A673 (cell line): Measurements from ENCODE around the gene CCDC12.

ENCODE experiments used
- EZH2 ChIP-seq: fragments of 200-600 bp; sonication (generic); IDR thresholded peaks from 2 replicates; pipeline ENCODE4 v1.6.1; 2017; ENCODE audit warnings: borderline replicate concordance, low read depth, mild to moderate bottlenecking, mixed read lengths, antibody characterized with exemption, low read length; ENCODE audit not compliant: poor library complexity, severe bottlenecking
- TF ChIP-seq, protein P1 (sequence below): fragments of 300-800, 200-600 bp; sonication (generic); conservative IDR thresholded peaks from 2 replicates; pipeline ENCODE4 v1.5.1; 2017; ENCODE audit warnings: low read depth, mild to moderate bottlenecking, antibody characterized with exemption, low read length, moderate library complexity, mixed read lengths

DNA sequence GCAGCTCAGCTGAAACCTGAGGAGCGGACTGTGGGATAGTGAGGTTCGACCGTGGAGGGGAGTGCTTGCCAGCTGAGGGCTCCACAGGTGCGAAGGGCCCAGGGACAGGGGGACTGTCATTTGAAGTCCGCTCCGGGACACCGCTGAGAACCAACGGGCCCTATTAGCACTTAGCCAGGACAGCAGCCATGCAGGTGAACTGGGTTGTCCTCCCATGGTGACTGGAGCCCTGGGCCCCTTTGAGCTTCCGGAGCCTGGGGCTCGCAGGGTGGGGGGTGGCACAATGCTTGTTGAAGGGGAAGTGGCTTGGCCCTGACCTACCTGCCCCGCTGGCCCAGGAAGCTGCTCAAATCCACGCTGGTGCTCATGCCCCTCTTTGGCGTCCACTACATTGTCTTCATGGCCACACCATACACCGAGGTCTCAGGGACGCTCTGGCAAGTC, 74.3 kb downstream of the CCDC12 start:
- TF ChIP-seq, protein P1, sequence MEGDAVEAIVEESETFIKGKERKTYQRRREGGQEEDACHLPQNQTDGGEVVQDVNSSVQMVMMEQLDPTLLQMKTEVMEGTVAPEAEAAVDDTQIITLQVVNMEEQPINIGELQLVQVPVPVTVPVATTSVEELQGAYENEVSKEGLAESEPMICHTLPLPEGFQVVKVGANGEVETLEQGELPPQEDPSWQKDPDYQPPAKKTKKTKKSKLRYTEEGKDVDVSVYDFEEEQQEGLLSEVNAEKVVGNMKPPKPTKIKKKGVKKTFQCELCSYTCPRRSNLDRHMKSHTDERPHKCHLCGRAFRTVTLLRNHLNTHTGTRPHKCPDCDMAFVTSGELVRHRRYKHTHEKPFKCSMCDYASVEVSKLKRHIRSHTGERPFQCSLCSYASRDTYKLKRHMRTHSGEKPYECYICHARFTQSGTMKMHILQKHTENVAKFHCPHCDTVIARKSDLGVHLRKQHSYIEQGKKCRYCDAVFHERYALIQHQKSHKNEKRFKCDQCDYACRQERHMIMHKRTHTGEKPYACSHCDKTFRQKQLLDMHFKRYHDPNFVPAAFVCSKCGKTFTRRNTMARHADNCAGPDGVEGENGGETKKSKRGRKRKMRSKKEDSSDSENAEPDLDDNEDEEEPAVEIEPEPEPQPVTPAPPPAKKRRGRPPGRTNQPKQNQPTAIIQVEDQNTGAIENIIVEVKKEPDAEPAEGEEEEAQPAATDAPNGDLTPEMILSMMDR: no peak
- no peak for TF ChIP-seq EZH2
